ENCODE results near the gene DYNLT4. TPM values are rescaled to one million over a fixed set of nuclear protein-coding genes. Genes with fewer than 3 reads are reported as not detected.

The DYNLT4 gene, protein sequence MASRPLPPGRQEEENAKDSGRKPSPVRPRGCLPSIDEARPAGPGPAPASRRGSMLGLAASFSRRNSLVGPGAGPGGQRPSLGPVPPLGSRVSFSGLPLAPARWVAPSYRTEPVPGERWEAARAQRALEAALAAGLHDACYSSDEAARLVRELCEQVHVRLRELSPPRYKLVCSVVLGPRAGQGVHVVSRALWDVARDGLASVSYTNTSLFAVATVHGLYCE
- total RNA-seq, result 1.4 TPM in 1 of 2 replicates, not detected in the other

DNA sequence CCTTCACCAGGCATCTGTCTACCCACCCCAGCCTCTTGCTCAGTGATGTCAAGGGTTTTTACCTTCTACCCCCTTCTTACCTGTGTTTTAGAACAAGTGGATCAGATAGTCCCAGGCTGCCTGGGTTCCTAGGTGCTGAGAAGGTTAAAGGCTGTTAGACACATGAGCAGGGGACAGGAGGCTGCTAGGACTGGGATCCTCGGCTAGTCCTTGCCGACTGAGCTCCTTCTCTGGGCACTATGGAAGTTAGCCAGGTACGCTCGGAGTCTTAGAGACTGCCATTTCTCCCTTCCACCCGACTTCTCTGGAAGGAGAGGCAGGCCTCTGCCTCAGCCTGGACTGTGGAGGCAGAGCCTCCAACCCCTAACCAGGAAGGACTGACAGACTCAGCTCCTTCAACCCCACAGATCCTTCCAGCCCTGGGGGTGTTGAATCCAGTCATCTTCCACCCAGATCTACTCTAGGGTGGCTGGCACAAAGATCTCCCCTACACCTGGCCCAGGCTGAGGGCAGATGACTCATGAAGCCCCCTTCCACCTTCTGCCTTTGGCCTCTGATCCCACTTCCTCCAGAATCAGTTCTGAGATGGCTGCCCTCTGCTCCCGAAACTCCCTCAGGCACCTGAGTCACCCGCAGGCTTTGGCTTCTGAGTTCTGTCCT is at the start of gene DYNLT4:
TSS of gene DYNLT4 (minus strand) at position 648 of the 660 bp plus-strand sequence. CDS start 683 bp downstream, outside the sequence.

DNA sequence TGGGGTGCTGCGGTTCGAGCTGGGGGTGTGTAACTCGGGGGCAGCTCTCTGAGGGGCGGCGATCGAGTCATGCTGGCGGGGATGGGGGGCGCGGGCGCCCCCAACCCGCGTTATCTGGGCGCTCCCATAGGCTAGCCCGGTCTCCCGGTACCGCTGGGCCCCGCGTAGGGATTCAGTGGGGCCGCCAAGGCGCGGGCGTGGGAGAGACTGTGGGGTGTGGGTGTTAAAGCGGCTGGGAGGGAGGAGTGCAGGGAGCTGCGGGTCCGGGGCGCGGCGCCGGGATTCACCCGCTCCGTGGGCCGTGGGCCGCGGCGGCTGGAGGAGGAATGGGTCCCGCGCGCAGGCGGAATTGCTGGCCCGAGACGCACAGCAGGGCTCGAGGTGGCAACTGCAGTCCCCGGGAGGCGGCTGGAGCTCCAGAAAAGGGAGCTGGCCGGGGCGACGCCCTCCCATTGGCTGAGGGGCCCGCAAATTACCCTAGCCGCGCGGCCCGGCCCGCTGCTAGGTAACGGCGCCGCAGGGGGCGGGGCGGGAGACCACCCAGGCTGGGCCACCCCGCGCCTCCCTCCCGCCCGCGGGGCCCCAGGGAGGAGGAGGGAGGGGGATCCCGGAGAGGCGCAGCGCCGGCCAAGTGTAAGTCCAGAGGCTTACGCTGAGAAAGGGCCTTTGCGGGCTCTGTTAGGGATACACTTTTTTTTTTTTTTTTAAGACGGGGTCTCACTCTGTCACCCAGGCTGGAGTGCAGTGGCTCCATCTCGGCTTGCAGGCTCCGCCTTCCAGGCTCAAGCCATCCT is 35.9 kb upstream of the DYNLT4 start, which contains the start of gene PTCH2:
TSS of gene PTCH2 (minus strand) at position 392 of the 794 bp plus-strand sequence. CDS start at position 71, 321 bp downstream.

DNA sequence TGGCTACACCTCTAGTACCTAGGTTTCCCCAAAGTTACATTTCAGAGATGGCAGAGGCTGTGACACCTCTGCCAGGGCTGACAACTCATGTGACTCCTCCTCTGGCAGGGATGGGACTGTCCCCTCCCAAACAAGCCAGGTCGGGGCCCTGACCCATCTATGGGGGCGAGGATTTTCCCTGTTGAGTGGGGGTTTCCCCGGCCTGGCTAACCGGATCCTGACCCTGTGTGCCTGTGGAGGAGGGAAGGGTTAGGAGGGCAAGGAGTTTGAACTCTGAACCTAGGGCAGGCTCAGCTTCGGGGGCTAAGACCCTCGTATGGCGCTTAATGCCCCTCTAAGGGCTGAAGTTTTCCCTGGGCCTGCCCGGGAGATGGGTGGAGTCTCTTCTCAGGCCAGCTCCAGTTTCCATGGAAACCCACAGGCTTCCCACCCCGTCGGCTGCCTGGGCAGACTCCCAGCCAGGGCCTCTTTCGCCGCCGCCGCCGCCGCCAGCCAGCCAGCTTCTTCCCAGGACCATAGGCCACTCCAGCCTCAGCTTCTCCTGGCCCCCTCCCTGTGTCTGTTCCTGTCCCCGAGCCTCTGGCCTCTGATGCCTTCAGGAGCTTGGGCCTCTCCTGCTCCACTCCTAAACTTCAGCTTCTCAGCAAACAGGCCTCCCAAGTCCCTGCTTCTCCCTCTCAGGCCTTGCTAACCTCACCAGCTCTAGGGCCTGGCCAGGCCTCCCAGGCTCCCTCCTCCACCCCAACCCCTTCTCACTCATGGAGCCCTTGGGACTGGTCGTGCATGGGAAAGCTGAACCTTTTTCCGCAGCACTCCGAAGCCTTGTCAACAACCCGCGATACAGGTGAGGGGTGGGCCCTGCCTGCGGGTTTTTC is 1.1 kb upstream of the DYNLT4 start, which contains the start of gene BTBD19:
TSS of gene BTBD19 (plus strand) at position 461 of the 875 bp plus-strand sequence. CDS start at position 759, 298 bp downstream.

DNA sequence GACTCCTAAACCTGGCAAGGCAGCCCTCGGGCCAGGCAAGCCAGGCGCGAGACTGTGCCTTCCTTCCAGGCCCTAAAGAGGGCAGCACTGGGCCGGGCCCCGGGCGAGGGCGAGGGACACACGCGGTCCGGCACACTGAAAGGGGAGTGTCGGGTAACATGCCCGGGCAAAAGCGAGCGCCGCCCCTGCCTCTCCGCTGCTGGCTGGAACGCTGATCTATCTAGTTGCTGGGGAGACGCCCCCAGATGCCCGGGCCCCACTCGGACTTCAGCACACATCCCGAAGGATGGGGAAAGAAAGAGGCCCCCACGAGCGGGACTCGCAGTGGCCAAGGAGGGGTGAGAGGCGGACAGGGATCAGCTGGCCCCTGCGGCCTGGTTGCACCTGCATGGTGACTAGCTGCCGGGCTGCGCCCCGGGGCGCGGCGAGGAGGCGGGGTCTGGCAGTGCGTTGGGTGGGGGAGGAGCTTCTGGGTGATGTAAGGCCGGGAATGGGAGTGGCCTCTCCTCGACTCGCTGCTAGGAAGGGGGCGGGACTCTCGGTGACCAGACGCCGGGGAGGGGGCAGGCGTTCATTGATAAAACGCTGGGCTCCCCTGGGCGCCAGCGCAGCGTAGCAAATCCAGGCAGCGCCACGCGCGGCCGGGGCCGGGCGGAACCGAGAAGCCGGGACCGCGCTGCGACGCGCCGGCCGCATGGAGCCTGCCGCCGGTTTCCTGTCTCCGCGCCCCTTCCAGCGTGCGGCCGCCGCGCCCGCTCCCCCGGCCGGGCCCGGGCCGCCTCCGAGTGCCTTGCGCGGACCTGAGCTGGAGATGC is 7.2 kb downstream of the DYNLT4 start, which contains the start of gene PLK3:
TSS of gene PLK3 (plus strand) at position 608 of the 815 bp plus-strand sequence. CDS start at position 695, 87 bp downstream.

GRCh38 chr1:44788120-44788860 is 18.9 kb downstream of the DYNLT4 start, which contains the start of gene BEST4:
Gene BEST4, minus strand, starts transcription at chr1:44788170. Its CDS starts 465 bp downstream, at chr1:44787705.

DNA sequence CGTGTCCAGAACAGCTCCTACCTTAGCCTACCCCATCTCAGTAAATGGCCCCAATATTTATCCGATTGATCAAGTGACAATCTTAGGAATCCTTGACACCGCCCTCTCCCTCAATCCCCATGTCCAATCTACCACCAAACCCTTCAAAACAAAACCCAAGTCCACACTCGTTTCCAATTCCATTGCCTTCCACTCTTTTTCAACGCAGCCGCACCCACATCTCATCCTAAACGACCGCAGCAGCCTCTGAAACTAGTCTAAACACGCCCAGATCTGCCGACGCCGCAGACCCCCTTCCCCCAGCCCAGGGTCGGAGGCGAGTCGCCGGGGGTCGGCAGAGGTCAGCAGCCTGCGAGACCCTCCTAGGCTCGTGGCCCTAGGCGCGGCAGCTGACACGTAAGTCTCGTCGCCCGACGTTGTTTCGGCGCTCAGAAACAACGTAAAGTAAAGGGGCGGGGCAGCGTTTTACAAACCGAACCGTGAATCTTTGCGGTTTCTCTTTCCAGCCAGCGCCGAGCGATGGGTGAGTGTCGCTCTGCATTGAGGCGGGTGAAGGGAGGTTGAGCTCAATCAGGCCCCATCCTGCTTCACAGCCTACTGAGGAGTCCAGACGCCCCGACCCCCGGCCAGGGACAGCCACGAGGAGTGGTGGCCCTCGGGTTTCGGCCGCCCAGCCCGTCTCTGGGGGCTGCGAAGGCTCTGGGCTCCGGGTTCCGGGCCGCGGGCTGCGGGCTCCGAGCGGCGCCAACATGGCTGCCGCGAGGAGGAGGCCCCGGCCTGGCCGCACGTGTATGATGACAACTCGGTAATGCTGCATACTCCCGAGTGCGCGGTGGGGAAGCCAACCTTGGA is 31.8 kb downstream of the DYNLT4 start, which contains the start of gene RPS8:
TSS of gene RPS8 (plus strand) at position 463 of the 852 bp plus-strand sequence. CDS start at position 520, 57 bp downstream.

Other genes starting within 250 kb of the DYNLT4 start
- 7.4 and 15.7 TPM in 2 replicates for gene TMEM53, start 132.9 kb downstream of the DYNLT4 start, total RNA-seq
- gene ARMH1, start 132.6 kb downstream of the DYNLT4 start, total RNA-seq, result 3.3 and 6.4 TPM in 2 replicates
- not detected in 2 replicates for gene RNU5D-1, start 76.2 kb downstream of the DYNLT4 start, total RNA-seq
- 1.1 and 1.4 TPM in 2 replicates for gene KIF2C, start 67.5 kb downstream of the DYNLT4 start, total RNA-seq
- 3,142 and 4,476 TPM in 2 replicates for gene RPS8, start 31.8 kb downstream of the DYNLT4 start, total RNA-seq
- not detected in 2 replicates for gene BEST4, start 19.2 kb downstream of the DYNLT4 start, total RNA-seq
- 13.5 and 24.2 TPM in 2 replicates for gene PLK3, start 7.0 kb downstream of the DYNLT4 start, total RNA-seq
- 2.5 and 9.5 TPM in 2 replicates for gene BTBD19, start 1.2 kb upstream of the DYNLT4 start, total RNA-seq
- gene PTCH2, start 35.9 kb upstream of the DYNLT4 start, total RNA-seq, result under 0.01 and 0.47 TPM in 2 replicates
- gene EIF2B3, start 179.2 kb upstream of the DYNLT4 start, total RNA-seq, result 14.4 and 25.4 TPM in 2 replicates
- 15.3 and 25.4 TPM in 2 replicates for gene HECTD3, start 204.0 kb upstream of the DYNLT4 start, total RNA-seq
- 74.2 and 76.1 TPM in 2 replicates for gene UROD, start 204.9 kb upstream of the DYNLT4 start, total RNA-seq

Measured in pericardium fibroblast (primary cell).